GM21526 (cell line): ENCODE data around the gene GALR1.
"Not testable (repeated sequence)": the region's sequence is repeated elsewhere in the genome, so short reads cannot be mapped to it uniquely, and the experiment has no call there.

Experiments
- ATAC-seq: cut with Tn5 transposase; IDR thresholded peaks from one replicate; pipeline ENCODE4 v1.9.1; 2021; ENCODE audit warnings: moderate library complexity; ENCODE audit not compliant: unreplicated experiment, low FRiP score

Gene GALR1

DNA sequence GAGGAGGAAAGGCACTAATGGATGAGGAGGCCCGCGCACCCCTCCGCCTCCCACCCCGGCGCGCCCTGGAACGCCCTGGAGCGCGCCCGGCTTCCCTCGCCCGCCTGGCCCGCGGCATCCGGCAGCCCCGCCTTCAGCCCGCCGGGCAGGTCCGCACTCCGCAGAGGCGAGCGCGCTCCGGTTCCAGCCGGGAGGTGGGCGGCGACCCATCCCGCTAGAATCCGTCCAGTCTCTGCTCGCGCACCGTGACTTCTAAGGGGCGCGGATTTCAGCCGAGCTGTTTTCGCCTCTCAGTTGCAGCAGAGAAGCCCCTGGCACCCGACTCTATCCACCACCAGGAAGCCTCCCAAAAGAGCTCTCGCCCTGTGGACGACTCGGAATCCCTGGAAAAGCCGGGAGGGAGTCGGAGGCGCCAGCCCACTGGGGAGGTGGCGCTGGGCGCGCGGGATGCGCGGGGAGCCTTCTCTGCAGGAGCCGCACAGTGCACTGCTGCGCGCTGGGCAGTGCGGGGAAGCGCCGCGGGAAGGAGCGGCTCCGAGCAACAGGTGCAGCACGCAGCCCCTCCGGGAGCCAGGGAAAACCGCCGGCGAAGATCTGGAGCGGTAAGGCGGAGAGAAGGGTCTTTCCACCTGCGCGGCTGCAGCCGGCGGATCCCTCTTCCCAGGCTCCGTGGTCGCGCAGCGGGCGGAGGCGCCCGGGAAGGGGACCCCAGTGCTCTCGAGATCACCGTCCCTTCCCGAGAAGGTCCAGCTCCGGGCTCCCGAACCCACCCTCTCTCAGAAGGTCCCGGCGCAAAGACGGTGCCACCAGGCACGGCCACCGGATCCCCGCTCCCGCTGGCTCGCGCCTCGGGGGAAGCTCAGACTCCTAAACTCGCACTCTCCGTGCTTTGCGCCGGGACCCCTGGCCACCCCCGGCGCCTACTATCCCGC, at the start of gene GALR1:
Gene GALR1, plus strand, starts transcription at position 280 of the 932 bp plus-strand sequence. CDS start 701 bp downstream, outside the sequence.
- ATAC-seq, result no peak

DNA sequence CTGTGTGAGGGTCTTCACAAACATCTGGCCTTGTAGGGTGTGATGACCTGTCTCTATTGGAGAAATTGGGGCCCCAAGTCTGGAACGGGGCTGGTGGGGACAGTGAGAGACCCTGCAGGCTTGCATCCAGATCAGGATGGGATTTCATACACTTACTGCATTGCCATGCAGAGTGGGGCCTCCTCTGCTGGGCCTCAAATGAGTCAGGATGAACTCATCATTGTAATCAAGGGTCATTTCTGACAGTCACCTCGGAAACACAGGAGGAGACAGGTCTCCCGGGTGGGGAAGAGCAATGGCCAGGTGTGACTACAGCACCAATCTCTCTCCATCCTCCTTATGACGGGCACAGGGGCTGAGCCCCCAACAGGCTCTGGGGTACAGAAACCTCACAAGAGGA, 48.1 kb upstream of the GALR1 start:
- no peak for ATAC-seq

DNA sequence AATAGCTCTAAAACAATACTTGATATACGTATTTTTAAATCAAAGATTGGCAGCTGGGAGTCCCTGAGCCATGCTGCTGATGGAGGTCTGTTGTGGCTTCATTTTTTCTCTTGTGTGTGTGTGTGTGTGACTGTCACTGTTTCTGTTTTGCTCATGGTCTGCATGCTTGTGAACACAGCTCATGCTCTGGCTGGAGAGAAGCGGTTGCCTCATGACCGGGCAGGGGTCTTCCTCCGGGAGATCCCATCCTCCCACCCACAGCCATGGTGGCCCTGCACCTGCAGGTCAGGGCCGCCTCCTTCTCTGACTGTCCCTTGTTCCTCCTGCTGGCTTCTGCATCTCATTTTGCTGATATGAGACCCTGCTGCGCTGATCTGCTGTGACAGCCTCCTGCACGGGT, 47.3 kb upstream of the GALR1 start:
- ATAC-seq, result no peak

- ATAC-seq, result no peak
These were observed 46.6 kb upstream of the GALR1 start for GRCh38 chr18:77203071-77203470.

- no peak for ATAC-seq
These were observed 45.8 kb upstream of the GALR1 start for GRCh38 chr18:77203851-77204250.

- ATAC-seq, result no peak
These were observed 43.9 kb upstream of the GALR1 start for GRCh38 chr18:77205769-77206168.

DNA sequence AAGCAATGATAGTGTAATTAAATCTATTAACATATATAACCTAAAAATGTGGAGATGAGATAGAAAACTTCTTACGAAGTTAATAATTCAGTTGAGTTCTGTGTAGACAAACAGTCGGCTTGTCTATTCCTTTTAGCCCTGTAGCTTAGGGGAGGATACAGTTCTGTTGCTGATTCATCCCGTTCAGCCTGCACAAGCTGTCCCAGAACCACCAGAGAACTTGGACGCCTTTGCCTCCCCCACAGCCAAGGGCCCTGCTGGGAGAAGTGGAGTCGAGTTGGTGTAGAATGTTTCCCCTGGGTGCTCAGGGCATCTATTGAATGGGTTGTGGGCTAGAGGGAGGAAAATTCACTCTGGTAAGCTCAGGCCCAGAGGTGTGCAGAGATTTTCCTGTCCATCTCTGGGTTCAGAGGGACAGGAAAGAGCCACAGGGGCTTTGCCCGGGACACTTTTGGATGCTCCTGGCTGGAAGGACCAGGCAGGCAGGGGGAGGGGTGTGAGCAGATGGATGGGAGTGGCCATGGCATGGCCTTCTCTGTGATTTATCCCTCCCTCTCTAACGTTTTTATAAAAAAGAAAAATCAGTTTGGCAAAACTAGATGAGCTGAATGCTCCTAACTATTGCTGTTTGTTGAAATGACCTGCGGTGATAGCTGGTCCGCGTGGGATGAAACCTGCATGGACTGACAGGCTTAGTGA, 42.8 kb upstream of the GALR1 start:
- no peak for ATAC-seq

DNA sequence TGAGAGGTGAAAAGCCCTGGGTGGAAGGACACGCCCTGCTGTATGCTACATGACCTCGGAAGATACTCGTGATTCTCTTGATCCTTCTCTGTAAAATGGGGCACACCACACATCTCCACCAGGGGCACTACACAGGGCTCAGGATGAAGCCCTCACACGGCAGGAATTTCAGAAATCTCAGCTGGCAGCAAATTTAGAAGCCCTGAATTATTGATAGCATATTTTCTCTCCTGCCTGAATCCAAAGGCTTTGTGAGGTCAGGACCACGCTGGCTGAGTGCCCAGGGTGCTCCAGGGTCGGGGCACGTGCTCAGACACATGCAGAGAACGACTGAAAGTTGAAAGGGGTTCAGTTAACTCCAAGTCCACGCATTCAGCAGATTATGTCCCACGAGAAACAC, 42.1 kb upstream of the GALR1 start:
- ATAC-seq, result no peak

DNA sequence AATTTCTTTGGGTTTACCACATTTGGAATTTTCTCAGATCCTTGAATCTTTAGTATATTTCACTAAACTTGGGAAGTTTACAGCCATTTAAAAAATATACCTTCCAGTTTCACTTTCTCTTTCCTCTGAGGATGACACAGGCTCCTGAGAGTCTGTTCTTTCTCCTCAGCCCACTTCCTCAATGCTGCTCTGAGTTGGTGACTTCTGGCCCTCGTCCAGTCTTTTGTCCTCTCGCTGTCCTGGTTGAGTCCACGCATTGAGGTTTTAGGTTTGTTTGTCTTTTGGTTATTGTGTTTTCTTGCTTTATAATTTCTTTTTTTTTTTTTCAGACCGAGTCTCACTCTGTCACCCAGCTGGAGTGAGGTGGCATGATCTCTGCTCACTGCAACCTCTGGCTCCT, 40.7 kb upstream of the GALR1 start:
- ATAC-seq, result peak; percentile 88

GRCh38 chr18:77209587-77209986, 40.1 kb upstream of the GALR1 start:
- ATAC-seq, result no peak

- ATAC-seq, result no peak
These were observed 39.4 kb upstream of the GALR1 start for GRCh38 chr18:77210249-77210648.

GRCh38 chr18:77218642-77219041, 31.0 kb upstream of the GALR1 start:
- no peak for ATAC-seq

GRCh38 chr18:77220726-77221125, 28.9 kb upstream of the GALR1 start:
- ATAC-seq, result no peak

GRCh38 chr18:77222464-77222863, 27.2 kb upstream of the GALR1 start:
- ATAC-seq, result no peak

GRCh38 chr18:77223221-77223639, 26.4 kb upstream of the GALR1 start:
- ATAC-seq, result no peak

DNA sequence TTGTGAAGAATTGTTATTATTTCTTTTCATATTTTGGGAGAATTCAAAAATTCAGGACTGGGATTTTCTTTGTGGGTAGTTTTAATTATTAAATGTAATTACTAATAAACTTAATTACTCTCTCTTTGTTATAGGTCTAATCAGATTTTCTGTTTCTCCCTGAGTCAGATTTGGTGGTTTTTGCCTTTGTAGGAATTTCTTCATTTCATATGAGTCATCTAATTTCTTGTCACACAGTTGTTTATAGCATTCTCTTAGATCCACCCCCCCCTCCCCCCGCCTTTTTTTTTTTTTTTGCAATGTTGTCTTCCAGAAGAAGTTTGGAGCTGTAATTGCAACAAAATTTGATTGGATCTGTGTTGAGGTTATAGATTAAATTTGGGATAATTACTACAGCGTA, 26.0 kb upstream of the GALR1 start:
- ATAC-seq, result no peak

GRCh38 chr18:77230645-77231044, 19.0 kb upstream of the GALR1 start:
- ATAC-seq, result no peak

DNA sequence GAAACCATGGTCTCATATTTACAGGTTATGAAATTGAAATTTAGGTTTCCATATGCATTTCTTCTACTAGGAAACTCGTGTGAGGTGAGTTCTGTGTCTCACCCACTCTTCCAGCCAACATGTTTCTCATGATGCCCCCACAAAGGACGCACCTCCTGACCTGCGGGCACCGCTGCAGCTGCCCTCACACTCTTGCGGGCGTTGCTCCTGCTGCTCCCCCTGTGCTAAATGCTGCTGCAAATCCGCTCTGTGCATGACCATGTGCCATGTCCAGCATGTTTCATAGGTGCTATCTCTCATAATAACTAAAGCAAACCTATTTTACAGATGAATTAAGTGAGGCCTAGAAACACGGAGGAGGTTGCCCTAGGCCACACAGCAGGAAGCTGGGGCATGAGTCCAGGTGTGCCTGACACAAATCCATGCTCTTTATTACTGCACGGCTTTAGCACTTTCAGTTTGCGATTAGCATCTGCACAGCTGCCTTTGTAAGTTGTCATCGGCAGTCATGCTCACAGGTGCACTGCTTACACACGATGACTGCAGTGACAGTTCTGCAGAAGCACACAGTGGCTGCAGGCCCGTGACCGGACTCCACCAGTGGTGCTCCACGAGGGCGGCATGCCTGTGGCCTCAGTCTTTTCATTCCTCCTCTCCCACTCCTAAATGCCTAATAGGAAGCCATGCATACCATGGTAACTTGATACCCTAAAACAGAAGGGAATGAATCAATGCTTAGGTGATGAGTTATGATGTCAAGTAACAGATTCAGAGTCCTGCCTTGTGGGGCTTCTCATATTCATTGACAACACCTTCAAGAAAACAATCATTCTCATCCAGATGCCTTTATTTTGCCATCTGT, 14.9 kb upstream of the GALR1 start:
- ATAC-seq, result no peak

DNA sequence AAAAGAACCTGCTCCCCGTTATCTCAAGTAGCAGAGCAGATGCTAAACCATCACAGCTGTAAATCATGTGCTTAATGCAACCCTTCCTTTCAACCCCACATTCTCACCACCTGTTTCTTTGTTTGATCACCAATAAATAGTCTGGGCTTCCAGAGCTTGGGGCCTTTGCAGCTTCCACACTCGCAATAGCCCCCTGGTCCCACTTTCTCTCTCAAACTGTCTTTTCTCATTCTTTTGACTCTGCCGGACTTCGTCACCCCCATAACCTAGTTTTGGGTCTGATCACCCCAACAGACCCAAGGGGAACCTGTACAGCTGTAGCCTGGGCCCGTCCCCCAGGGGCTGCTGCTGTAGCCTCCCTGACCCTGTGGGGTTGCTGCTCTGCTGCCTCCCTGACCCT, 10.4 kb upstream of the GALR1 start:
- not testable (repeated sequence) for ATAC-seq

GRCh38 chr18:77248873-77249568, 627 bp upstream of the GALR1 start:
- ATAC-seq, result no peak
